Choroid plexus epithelial cell (primary cell): ENCODE results near the gene PDE4B.

Source experiments
- DNase-seq: peaks from one replicate; pipeline ENCODE4 v3.0.0-alpha.2; 2010; ENCODE audit warnings: low read depth
- H3K4me3 ChIP-seq: 2 replicates; pipeline ENCODE4 v1.5.1; 2011; ENCODE audit warnings: low read depth, mild to moderate bottlenecking, control low read depth, low read length, moderate library complexity
- TF ChIP-seq, protein P1 (sequence below): conservative IDR thresholded peaks from 2 replicates; pipeline ENCODE4 v1.5.1; 2011; ENCODE audit warnings: low read depth, mild to moderate bottlenecking, control low read depth, inconsistent platforms, low read length, moderate library complexity

PDE4B gene

DNA sequence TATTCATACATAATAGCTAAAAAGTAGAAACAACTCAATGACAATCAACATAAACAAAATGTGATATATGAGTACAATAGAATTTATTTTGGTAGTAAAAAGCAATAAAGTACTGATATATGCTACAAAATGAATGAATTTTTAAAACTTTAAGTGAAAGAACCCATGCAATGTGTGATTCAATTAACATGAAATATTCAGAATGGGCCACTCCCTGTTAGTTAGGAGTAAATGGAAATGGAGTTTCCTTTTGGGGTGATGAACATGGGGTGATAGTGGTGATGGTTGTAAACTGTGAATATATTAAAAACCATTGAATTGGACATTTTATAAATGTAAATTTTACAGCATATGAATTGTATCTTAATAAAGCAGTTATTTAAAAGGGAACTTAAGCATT lies 374.6 kb downstream of the PDE4B start:
- DNase-seq: no peak
- TF ChIP-seq, protein P1, sequence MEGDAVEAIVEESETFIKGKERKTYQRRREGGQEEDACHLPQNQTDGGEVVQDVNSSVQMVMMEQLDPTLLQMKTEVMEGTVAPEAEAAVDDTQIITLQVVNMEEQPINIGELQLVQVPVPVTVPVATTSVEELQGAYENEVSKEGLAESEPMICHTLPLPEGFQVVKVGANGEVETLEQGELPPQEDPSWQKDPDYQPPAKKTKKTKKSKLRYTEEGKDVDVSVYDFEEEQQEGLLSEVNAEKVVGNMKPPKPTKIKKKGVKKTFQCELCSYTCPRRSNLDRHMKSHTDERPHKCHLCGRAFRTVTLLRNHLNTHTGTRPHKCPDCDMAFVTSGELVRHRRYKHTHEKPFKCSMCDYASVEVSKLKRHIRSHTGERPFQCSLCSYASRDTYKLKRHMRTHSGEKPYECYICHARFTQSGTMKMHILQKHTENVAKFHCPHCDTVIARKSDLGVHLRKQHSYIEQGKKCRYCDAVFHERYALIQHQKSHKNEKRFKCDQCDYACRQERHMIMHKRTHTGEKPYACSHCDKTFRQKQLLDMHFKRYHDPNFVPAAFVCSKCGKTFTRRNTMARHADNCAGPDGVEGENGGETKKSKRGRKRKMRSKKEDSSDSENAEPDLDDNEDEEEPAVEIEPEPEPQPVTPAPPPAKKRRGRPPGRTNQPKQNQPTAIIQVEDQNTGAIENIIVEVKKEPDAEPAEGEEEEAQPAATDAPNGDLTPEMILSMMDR: no peak

DNA sequence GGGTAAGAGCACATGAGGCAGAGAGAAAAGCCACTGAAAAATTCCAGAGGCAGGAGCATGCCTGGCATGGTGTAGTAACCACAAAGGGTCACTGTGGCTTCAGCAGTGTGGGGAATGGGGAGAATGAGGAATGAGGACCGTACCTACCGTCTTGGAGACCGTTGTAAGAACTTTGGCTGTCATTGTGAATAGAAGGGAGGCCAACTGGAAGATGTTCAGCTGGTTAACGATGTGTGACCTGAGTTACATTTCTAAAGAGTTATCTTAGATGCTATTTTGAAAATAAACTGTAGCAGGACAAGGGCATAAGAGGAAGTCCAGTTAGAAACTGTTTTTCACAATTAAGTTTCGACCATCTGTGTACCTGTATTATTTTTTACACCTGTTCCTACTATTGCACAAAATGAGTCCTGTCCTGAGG lies 375.8 kb downstream of the PDE4B start:
- TF ChIP-seq, protein P1: no peak
- DNase-seq: peak; percentile 41
- no peak overlapping the region for H3K4me3 ChIP-seq

More for the DNA sequence above, 374.6 kb downstream of the PDE4B start:
- no peak overlapping the region for H3K4me3 ChIP-seq

DNA sequence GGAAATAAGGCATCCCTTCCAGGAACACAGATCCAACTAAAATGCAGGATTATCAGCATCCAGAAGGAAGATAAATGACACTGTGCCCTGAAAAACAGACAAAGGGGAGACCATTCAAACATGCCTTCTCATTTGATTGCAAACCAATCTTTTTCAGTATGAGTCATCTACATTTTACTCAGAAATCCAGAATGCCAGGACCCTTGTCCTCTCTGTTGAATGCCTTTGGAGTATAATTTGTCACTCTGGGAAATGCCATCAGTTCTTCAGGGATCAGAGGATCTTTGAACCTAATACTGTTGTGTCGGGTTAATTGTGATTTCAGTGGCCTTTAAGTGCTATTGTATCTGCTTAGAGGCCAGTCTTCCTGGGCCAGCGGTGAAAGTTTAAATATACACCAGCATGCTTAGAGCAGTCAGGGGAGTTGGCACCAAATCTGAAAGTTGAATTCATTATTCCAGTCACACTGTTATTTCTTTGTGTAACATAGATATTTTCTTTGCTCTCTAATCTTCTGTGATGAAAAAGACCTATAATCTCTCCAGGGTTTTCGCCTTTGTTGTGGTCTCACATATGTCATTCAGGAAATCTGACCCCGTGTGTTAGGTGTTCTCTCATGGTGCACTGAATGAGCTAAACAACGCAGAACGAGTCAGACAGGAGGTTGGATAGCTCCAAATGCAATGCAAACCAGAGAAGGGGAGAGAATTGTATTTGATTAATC lies 376.4 kb downstream of the PDE4B start:
- TF ChIP-seq, protein P1: no peak
- DNase-seq: peak; percentile 13
- H3K4me3 ChIP-seq: no peak overlapping the region

DNA sequence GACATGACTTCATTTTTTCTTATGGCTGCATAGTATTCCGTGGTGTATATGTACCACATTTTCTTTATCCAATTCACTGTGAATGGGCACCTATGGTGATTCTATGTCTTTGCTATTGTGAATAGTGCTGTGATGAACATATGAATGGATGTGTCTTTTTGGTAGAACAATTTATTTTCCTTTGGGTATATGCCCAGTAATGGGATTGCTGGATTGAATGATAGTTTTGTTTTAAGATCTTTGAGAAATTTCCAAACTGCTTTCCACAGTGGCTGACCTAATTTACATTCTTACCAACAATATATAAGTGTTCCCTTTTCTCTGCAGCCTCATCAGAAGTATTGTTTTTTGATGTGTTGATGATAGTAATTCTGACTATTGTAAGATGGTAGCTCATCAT lies 379.6 kb downstream of the PDE4B start:
- TF ChIP-seq, protein P1: no peak

DNA sequence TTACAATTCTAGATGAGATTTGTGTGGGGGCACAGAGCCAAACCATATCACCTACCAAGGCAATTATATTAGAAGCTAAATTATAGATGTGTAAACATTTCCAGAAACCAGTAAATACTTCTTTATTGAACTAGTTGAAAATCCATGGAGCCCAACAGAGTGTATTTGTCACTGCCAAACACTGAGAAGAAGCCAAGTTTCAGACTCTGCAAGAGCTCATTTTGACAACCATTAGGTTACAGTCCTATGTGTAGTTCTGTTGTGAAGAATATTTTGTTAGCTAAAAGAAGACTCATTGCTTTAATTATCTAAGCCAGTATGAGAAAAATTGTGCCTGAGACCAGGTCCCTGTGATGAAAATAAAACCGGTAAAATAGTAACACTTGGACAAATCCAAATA lies 382.4 kb downstream of the PDE4B start:
- no peak for DNase-seq
- no peak overlapping the region for H3K4me3 ChIP-seq
- TF ChIP-seq, protein P1: no peak

More for the DNA sequence above, 379.6 kb downstream of the PDE4B start:
- DNase-seq: no peak
- no peak overlapping the region for H3K4me3 ChIP-seq

DNA sequence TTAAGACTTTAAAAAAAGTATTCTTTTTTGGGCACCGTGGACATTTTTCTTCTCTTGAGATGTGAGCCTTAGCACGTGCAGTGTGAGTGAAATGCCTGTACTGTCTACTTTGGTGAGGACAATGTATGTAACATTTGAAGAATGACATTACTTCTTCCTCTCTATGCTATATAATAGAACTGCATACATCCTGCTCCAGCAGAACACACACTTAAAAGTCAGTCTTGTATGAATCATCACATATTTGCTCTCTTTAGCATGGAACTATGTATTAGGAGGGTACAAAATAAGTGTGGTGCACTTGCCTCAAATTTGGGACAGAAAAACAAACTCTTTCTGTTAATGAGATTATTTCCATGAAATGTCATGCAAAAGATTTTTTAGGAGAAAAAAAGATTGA lies 382.9 kb downstream of the PDE4B start:
- H3K4me3 ChIP-seq: no peak overlapping the region
- TF ChIP-seq, protein P1: no peak
- DNase-seq: peak; percentile 21

DNA sequence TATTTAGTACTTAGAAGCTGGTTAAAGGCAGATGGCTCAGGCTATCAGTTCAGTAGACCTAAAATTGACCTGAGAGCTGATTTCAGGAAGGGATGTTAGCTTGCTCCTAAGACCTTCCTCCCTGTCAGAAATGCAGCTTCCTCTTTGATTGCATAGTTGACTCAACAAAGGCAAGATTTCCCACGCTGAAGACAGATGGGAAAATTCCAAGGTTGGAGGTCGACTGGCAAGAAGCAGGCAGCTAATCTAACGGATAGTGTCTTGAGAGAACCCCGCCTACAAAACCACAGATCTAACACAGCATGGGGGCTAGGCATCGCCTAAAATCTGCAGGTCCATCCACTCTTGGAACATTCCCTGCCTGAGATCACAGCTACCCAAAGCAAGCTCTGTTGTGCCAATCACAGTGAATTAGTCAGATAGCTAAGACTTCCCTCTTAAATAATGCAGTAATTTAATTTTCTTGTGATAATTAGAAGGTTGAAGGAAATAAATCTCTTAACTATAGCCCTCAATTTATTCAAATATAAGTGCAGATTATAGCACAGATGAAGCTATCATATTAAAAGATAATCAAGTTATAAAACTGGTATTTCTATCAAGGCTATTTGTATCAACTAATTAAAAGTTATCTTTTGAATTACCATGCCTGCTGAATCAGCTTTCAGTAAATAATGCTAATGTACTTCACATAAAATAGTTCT lies 383.5 kb downstream of the PDE4B start:
- DNase-seq: peak; percentile 83
- no peak overlapping the region for H3K4me3 ChIP-seq
- TF ChIP-seq, protein P1: no peak
